CD14-positive monocyte (primary cell): ENCODE results near the gene IDI1. TPM values are rescaled to one million over a fixed set of nuclear protein-coding genes. Genes with fewer than 3 reads are reported as not detected.

Experiments
- DNase-seq, 3 donors: peaks; one replicate each; pipeline ENCODE4 v3.0.0-alpha.2; 2011 to 2022
- H2AFZ ChIP-seq: 2 replicates; pipeline ENCODE4 v1.6.0; 2012; ENCODE audit warnings: mild to moderate bottlenecking, low read depth, low read length, inconsistent platforms; ENCODE audit not compliant: insufficient read depth, poor library complexity, severe bottlenecking
- H3K27ac ChIP-seq, 2 donors: 1 replicate in 1 of 2; 2 replicates in 1 of 2; pipeline ENCODE4 v1.5.1; 2012 to 2013; ENCODE audit warnings: low read length in 2 of 2, control low read depth in 1 of 2, inconsistent platforms in 1 of 2, low read depth in 1 of 2, mild to moderate bottlenecking in 1 of 2
- H3K27me3 ChIP-seq, 2 donors: one replicate each; pipeline versions ENCODE4 v1.6.0 to v1.6.1; 2011 to 2013; ENCODE audit warnings: low read length in 2 of 2; ENCODE audit not compliant: control insufficient read depth in 2 of 2, insufficient read depth in 2 of 2
- H3K36me3 ChIP-seq, 2 donors: replicated peaks in 1 of 2; 1 replicate in 1 of 2; 2 replicates in 1 of 2; pipeline versions ENCODE4 v1.5.1 to v1.6.1; 2012 to 2013; ENCODE audit warnings: low read length in 2 of 2, control low read depth in 1 of 2, inconsistent platforms in 1 of 2, mild to moderate bottlenecking in 1 of 2; ENCODE audit not compliant: insufficient read depth in 2 of 2, control insufficient read depth in 1 of 2
- H3K4me1 ChIP-seq, 2 donors: 1 replicate in 1 of 2; 2 replicates in 1 of 2; pipeline versions ENCODE4 v1.5.1 to v1.6.1; 2012 to 2013; ENCODE audit warnings: low read length in 2 of 2, control low read depth in 1 of 2, inconsistent platforms in 1 of 2, mild to moderate bottlenecking in 1 of 2, moderate library complexity in 1 of 2; ENCODE audit not compliant: insufficient read depth in 2 of 2, control insufficient read depth in 1 of 2
- H3K4me2 ChIP-seq: replicated peaks from 2 replicates; pipeline ENCODE3; 2012; ENCODE audit warnings: low read length, moderate library complexity, mild to moderate bottlenecking; ENCODE audit not compliant: poor library complexity, severe bottlenecking; ENCODE audit errors: extremely low read depth
- H3K4me3 ChIP-seq, 3 experiments: fragments of 200-600 bp in 1 of 3; sonication (generic) in 1 of 3; replicated peaks in 1 of 3; 1 replicate in 2 of 3; 2 replicates in 1 of 3; pipeline ENCODE4 v1.5.1; 2011 to 2013; ENCODE audit warnings: low read length in 3 of 3, mild to moderate bottlenecking in 3 of 3, control low read depth in 2 of 3, low read depth in 2 of 3, inconsistent platforms in 1 of 3, moderate library complexity in 1 of 3
- H3K79me2 ChIP-seq: 2 replicates; pipeline ENCODE4 v1.6.0; 2012; ENCODE audit warnings: mild to moderate bottlenecking, control low read depth, inconsistent platforms, low read length, moderate library complexity; ENCODE audit not compliant: insufficient read depth
- H3K9ac ChIP-seq: 2 replicates; pipeline ENCODE4 v1.6.0; 2017; ENCODE audit warnings: low read length, mild to moderate bottlenecking; ENCODE audit not compliant: insufficient read depth, poor library complexity, severe bottlenecking
- H3K9me3 ChIP-seq, 2 donors: replicated peaks in 1 of 2; 1 replicate in 1 of 2; 2 replicates in 1 of 2; pipeline versions ENCODE4 v1.5.1 to v1.6.1; 2012 to 2013; ENCODE audit warnings: low read length in 2 of 2, control low read depth in 1 of 2; ENCODE audit not compliant: control insufficient read depth in 1 of 2, insufficient read depth in 1 of 2
- H4K20me1 ChIP-seq: 2 replicates; pipeline ENCODE4 v1.6.0; 2012; ENCODE audit warnings: mild to moderate bottlenecking, low read length, control low read depth, moderate library complexity; ENCODE audit not compliant: insufficient read depth
- H3K27ac Mint-ChIP-seq, 7 donors: one replicate each; pipeline ENCODE4 v1.8.0; 2020; ENCODE audit warnings: mild to moderate bottlenecking in 7 of 7, mixed read lengths in 7 of 7, moderate library complexity in 6 of 7, inconsistent platforms in 2 of 7
- H3K27me3 Mint-ChIP-seq, 3 donors: one replicate each; pipeline ENCODE4 v1.8.0; 2021 to 2022; ENCODE audit warnings: low read depth in 3 of 3, mild to moderate bottlenecking in 3 of 3, mixed read lengths in 3 of 3, moderate library complexity in 3 of 3, inconsistent platforms in 1 of 3
- H3K36me3 Mint-ChIP-seq, 2 donors: one replicate each; pipeline ENCODE4 v1.8.0; 2020; ENCODE audit warnings: mixed read lengths in 2 of 2, inconsistent platforms in 1 of 2, mild to moderate bottlenecking in 1 of 2
- H3K4me1 Mint-ChIP-seq: one replicate; pipeline ENCODE4 v1.8.0; 2020; ENCODE audit warnings: mild to moderate bottlenecking, mixed read lengths
- H3K4me3 Mint-ChIP-seq, 2 donors: one replicate each; pipeline ENCODE4 v1.8.0; 2020; ENCODE audit warnings: mild to moderate bottlenecking in 2 of 2, mixed read lengths in 2 of 2, moderate library complexity in 1 of 2
- H3K9me3 Mint-ChIP-seq, 7 donors: one replicate each; pipeline ENCODE4 v1.8.0; 2020 to 2022; ENCODE audit warnings: mixed read lengths in 7 of 7, mild to moderate bottlenecking in 6 of 7, moderate library complexity in 6 of 7, inconsistent platforms in 2 of 7
- WGBS: methylation state at CpG from one replicate; pipeline ENCODE4 v1.1.5; 2013; ENCODE audit warnings: missing lambda C conversion rate; ENCODE audit not compliant: insufficient coverage; 5-methylcytosine and 5-hydroxymethylcytosine counted together
- intact Hi-C, 2 donors: fragments of 100-400 bp; cut with micrococcal nuclease; formaldehyde crosslinking; loops; one replicate each; pipeline versions ENCODE4 v1.15.0 to v1.15.1; 2023
- polyA plus RNA-seq, 3 donors: library from polyadenylated mRNA; depleted of rRNA in 1 of 3; unstranded in 2 of 3; stranded (reverse) in 1 of 3; fragments of 300-500 nt in 2 of 3; fragments of >200 nt in 1 of 3; fragmentation: Illumina TruSeq in 2 of 3; gene quantifications; 1 replicate in 2 of 3; 2 replicates in 1 of 3; pipeline ENCODE4 v1.2.3, GENCODE V29; 2012 to 2021
- TF ChIP-seq, protein P1 (sequence below): fragments of 200-600 bp; IDR thresholded peaks from one replicate; pipeline ENCODE4 v1.8.0; 2022; ENCODE audit warnings: antibody characterized with exemption, mild to moderate bottlenecking

The IDI1 gene
- polyA plus RNA-seq, 3 donors = 35.0 to 139 (median 46.9) TPM

DNA sequence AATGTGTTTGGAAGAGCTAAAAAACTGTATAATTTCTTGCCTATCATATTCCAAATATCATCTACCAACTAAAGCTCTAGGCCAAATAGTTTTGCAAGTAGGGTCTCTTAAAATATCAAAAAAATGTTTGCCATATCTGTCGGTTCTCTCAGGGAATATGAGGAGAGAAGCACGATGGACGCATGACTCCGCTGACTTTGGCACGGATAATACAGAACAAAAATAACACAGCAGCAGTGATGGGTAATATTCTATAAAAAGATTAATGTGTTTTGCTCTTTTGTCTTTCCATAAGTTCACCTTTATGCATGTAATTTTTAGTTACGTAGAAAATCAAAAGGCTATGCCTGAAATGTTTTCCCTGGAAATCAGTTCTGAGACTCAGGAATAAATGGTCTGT, 22.3 kb downstream of the IDI1 start:
- no peak overlapping the region for H2AFZ ChIP-seq
- H3K4me1 ChIP-seq = no peaks in the 10 kb centered on the region
- Mint-ChIP-seq H3K4me1 (no peaks in the 10 kb centered on the region), H3K9me3 (peaks cover 0 to under 1% (median 0%) of the 10 kb centered on the region in 7 donors), H3K36me3 (peaks cover 0 to under 1% of the 10 kb centered on the region in 2 donors), H3K27ac (no peak overlapping the region), H3K4me3 (no peak overlapping the region), H3K27me3 (no peaks in the 10 kb centered on the region)
- H3K4me2 ChIP-seq = no peak overlapping the region
- no peaks in the 10 kb centered on the region for H3K36me3 ChIP-seq
- intact Hi-C loops = no loop called here
- no peak for DNase-seq
- H3K27me3 ChIP-seq = no peaks in the 10 kb centered on the region
- no peak overlapping the region for H3K4me3 ChIP-seq
- H3K27ac ChIP-seq = no peak overlapping the region
- TF ChIP-seq, protein P1, sequence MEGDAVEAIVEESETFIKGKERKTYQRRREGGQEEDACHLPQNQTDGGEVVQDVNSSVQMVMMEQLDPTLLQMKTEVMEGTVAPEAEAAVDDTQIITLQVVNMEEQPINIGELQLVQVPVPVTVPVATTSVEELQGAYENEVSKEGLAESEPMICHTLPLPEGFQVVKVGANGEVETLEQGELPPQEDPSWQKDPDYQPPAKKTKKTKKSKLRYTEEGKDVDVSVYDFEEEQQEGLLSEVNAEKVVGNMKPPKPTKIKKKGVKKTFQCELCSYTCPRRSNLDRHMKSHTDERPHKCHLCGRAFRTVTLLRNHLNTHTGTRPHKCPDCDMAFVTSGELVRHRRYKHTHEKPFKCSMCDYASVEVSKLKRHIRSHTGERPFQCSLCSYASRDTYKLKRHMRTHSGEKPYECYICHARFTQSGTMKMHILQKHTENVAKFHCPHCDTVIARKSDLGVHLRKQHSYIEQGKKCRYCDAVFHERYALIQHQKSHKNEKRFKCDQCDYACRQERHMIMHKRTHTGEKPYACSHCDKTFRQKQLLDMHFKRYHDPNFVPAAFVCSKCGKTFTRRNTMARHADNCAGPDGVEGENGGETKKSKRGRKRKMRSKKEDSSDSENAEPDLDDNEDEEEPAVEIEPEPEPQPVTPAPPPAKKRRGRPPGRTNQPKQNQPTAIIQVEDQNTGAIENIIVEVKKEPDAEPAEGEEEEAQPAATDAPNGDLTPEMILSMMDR = no peak
- H3K9ac ChIP-seq = no peak overlapping the region
- WGBS = no CpG with 5 or more reads among the region's 6 CpGs
- H3K9me3 ChIP-seq = no peaks in the 10 kb centered on the region
- H3K79me2 ChIP-seq = no peaks in the 10 kb centered on the region
- H4K20me1 ChIP-seq = no peaks in the 10 kb centered on the region

DNA sequence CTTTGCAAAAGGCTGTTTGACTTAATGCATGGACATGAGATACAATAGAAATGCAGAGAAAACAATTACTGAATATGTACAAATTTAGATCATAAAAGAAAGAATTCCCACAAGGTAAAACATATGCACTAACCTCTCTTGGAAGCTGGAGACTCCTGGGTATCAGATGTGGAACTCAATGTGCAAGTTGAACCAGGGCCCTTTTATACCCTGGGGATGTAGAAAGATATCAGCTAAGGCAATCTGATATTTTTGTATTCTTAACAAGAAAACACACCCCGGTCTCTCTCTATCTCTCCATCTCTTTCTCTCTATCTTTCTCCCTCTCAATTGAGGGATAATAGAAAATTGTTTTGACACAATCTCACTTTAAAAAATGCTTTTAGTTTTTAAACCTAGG, 23.2 kb downstream of the IDI1 start, which contains the start of gene IDI2:
Gene IDI2, minus strand, starts transcription at position 177 of the 400 bp plus-strand sequence. CDS start 1,136 bp downstream, outside the sequence.
- Histone ChIP-seq H2AFZ (no peak within 1 kb of the TSS), H3K4me1 (no peaks in the 10 kb centered on the region), H3K9ac (no peak within 1 kb of the TSS), H3K36me3 (peaks cover 0 to under 1% of the 10 kb centered on the region in 2 donors), H3K4me3 (no peak within 1 kb of the TSS), H3K27me3 (no peaks in the 10 kb centered on the region), H4K20me1 (no peaks in the 10 kb centered on the region), H3K4me2 (no peak within 1 kb of the TSS), H3K27ac (no peak within 1 kb of the TSS), H3K9me3 (no peaks in the 10 kb centered on the region), H3K79me2 (no peaks in the 10 kb centered on the region)
- Mint-ChIP-seq H3K27me3 (no peaks in the 10 kb centered on the region), H3K4me3 (no peak within 1 kb of the TSS), H3K36me3 (peaks cover under 1 to 5% of the 10 kb centered on the region in 2 donors), H3K27ac (no peak within 1 kb of the TSS), H3K4me1 (no peaks in the 10 kb centered on the region), H3K9me3 (peaks cover 0 to 4% (median 0%) of the 10 kb centered on the region in 7 donors)
- intact Hi-C loops = no loop called here
- TF ChIP-seq, protein P1 = no peak
- no CpG with 5 or more reads among the region's 1 CpG for WGBS
- DNase-seq = no peak
